Measurements from ENCODE around the gene PKN3. TPM values are rescaled to one million over a fixed set of nuclear protein-coding genes. Genes with fewer than 3 reads are reported as not detected.
"Not testable (repeated sequence)": the region's sequence is repeated elsewhere in the genome, so short reads cannot be mapped to it uniquely, and the experiment has no call there.

Gene PKN3
- 1 to 10 TPM; 8.2 to 9.1 TPM for total RNA-seq

GRCh38 chr9:128702445-128702948 is at the start of gene PKN3:
Gene PKN3, plus strand, starts transcription at chr9:128702503. Its CDS starts 413 bp downstream, at chr9:128702916.
- H3K36me3 Mint-ChIP-seq (ENCODE audit: low read depth), result peaks cover 1% of the 10 kb centered on the region
- peak within 1 kb of the TSS; percentile 91 for H3K4me3 Mint-ChIP-seq
- peak; percentile 87 for DNase-seq
- ChIA-PET POLR2A (no interaction called here), CTCF (interaction anchor here (0.5 to 2.4 kb wide), 20 partner anchors 9 to 700 kb away, joined by 3 to 14 read pairs (median 3); partner anchors contain the start of genes DYNC2I2, ENDOG, SET and ZDHHC12)
- H3K4me1 Mint-ChIP-seq, result peaks cover 16% of the 10 kb centered on the region
- no peaks in the 10 kb centered on the region for H3K27me3 Mint-ChIP-seq
- H3K27ac Mint-ChIP-seq, result peak within 1 kb of the TSS; percentile 86
- H3K9me3 Mint-ChIP-seq, result no peaks in the 10 kb centered on the region

GRCh38 chr9:128653908-128654307 is 48.4 kb upstream of the PKN3 start:
- POLR2A ChIA-PET, result no interaction called here
- CTCF ChIA-PET, result interaction anchor here (1.2 to 1.3 kb wide), 2 partner anchors 8 to 117 kb away, joined by 3 to 4 read pairs; no protein-coding TSS in a partner anchor
- Mint-ChIP-seq H3K36me3 (ENCODE audit: low read depth) (no peaks in the 10 kb centered on the region), H3K27ac (no peak overlapping the region), H3K4me3 (no peak overlapping the region), H3K4me1 (peaks cover 23% of the 10 kb centered on the region), H3K27me3 (no peaks in the 10 kb centered on the region), H3K9me3 (no peaks in the 10 kb centered on the region)
- DNase-seq, result no peak

GRCh38 chr9:128654481-128654880 is 47.8 kb upstream of the PKN3 start:
- Mint-ChIP-seq H3K27ac (no peak overlapping the region), H3K9me3 (no peaks in the 10 kb centered on the region), H3K27me3 (no peaks in the 10 kb centered on the region), H3K4me3 (peak overlapping the region; percentile 24), H3K36me3 (ENCODE audit: low read depth) (no peaks in the 10 kb centered on the region), H3K4me1 (peaks cover 23% of the 10 kb centered on the region)
- POLR2A ChIA-PET, result no interaction called here
- CTCF ChIA-PET, result interaction anchor here (1.0 to 1.3 kb wide), 3 partner anchors 9 to 117 kb away, joined by 3 to 4 read pairs (median 3); no protein-coding TSS in a partner anchor
- no peak for DNase-seq

GRCh38 chr9:128656416-128657343 is 45.6 kb upstream of the PKN3 start, which contains the start of gene DYNC2I2:
Gene DYNC2I2, minus strand, starts transcription at chr9:128656847. Its CDS starts 121 bp downstream, at chr9:128656726.
- H3K9me3 Mint-ChIP-seq, result no peaks in the 10 kb centered on the region
- CTCF ChIA-PET, result interaction anchor here (1.4 to 1.8 kb wide), 3 partner anchors 18 to 106 kb away, joined by 3 to 6 read pairs (median 5); partner anchors contain the start of gene PKN3

GRCh38 chr9:128657344-128657704 is 45.0 kb upstream of the PKN3 start:
- no peaks in the 10 kb centered on the region for H3K36me3 Mint-ChIP-seq (ENCODE audit: low read depth)
- H3K4me3 Mint-ChIP-seq, result peak overlapping the region; percentile 87
- peaks cover 21% of the 10 kb centered on the region for H3K4me1 Mint-ChIP-seq
- peak overlapping the region; percentile 100 for H3K27ac Mint-ChIP-seq
- no peaks in the 10 kb centered on the region for H3K9me3 Mint-ChIP-seq
- ChIA-PET POLR2A (no interaction called here), CTCF (interaction anchor here (1.4 to 1.8 kb wide), 3 partner anchors 17 to 107 kb away, joined by 3 to 6 read pairs (median 5); partner anchors contain the start of gene PKN3)
- DNase-seq, result no peak
- H3K27me3 Mint-ChIP-seq, result no peaks in the 10 kb centered on the region

More at GRCh38 chr9:128656416-128657343, 45.6 kb upstream of the PKN3 start, which contains the start of gene DYNC2I2:
- Mint-ChIP-seq H3K36me3 (ENCODE audit: low read depth) (no peaks in the 10 kb centered on the region), H3K27ac (peak within 1 kb of the TSS; percentile 100), H3K4me3 (peak within 1 kb of the TSS; percentile 87), H3K27me3 (no peaks in the 10 kb centered on the region), H3K4me1 (peaks cover 23% of the 10 kb centered on the region)
- peak; percentile 97 for DNase-seq
- POLR2A ChIA-PET, result no interaction called here

- Mint-ChIP-seq H3K36me3 (ENCODE audit: low read depth) (no peaks in the 10 kb centered on the region), H3K4me1 (peaks cover 21% of the 10 kb centered on the region), H3K9me3 (no peaks in the 10 kb centered on the region), H3K27ac (peak overlapping the region; percentile 100), H3K4me3 (no peak overlapping the region), H3K27me3 (no peaks in the 10 kb centered on the region)
- no peak for DNase-seq
- CTCF ChIA-PET, result interaction anchor here (0.9 to 1.8 kb wide), 4 partner anchors 17 to 107 kb away, joined by 3 to 6 read pairs (median 4); partner anchors contain the start of gene PKN3
- POLR2A ChIA-PET, result no interaction called here
Measured at GRCh38 chr9:128657796-128658195, 44.5 kb upstream of the PKN3 start.

GRCh38 chr9:128666481-128666941 is 35.8 kb upstream of the PKN3 start:
- CTCF ChIA-PET, result interaction anchor here (0.5 to 1.5 kb wide), 2 partner anchors 10 to 864 kb away, joined by 4 to 10 read pairs; no protein-coding TSS in a partner anchor
- H3K4me3 Mint-ChIP-seq; H3K27ac Mint-ChIP-seq; H3K4me1 Mint-ChIP-seq; H3K27me3 Mint-ChIP-seq; H3K9me3 Mint-ChIP-seq; POLR2A ChIA-PET; H3K36me3 Mint-ChIP-seq (ENCODE audit: low read depth); DNase-seq: not testable (repeated sequence)

GRCh38 chr9:128669786-128670185 is 32.5 kb upstream of the PKN3 start:
- H3K27ac Mint-ChIP-seq, result no peak overlapping the region
- ChIA-PET CTCF (interaction anchor here (0.6 to 2.0 kb wide), 2 partner anchors 21 to 22 kb away, joined by 5 to 6 read pairs; no protein-coding TSS in a partner anchor), POLR2A (no interaction called here)
- no peaks in the 10 kb centered on the region for H3K4me1 Mint-ChIP-seq
- H3K36me3 Mint-ChIP-seq (ENCODE audit: low read depth), result no peaks in the 10 kb centered on the region
- H3K27me3 Mint-ChIP-seq, result no peaks in the 10 kb centered on the region
- no peak for DNase-seq
- H3K4me3 Mint-ChIP-seq, result no peak overlapping the region
- no peaks in the 10 kb centered on the region for H3K9me3 Mint-ChIP-seq

- no peaks in the 10 kb centered on the region for H3K27me3 Mint-ChIP-seq
- H3K36me3 Mint-ChIP-seq (ENCODE audit: low read depth), result no peaks in the 10 kb centered on the region
- no peaks in the 10 kb centered on the region for H3K4me1 Mint-ChIP-seq
- CTCF ChIA-PET, result interaction anchor here (0.7 to 3.3 kb wide), 9 partner anchors 8 to 154 kb away, joined by 3 to 15 read pairs (median 6); partner anchors contain the start of gene ENDOG
- H3K4me3 Mint-ChIP-seq, result no peak overlapping the region
- POLR2A ChIA-PET, result interaction anchor here (0.5 kb wide), 1 partner anchor 11 kb away, joined by 5 read pairs; no protein-coding TSS in a partner anchor
- no peak for DNase-seq
- no peaks in the 10 kb centered on the region for H3K9me3 Mint-ChIP-seq
- no peak overlapping the region for H3K27ac Mint-ChIP-seq
Measured at GRCh38 chr9:128675382-128675781, 26.9 kb upstream of the PKN3 start.

GRCh38 chr9:128677794-128678193 is 24.5 kb upstream of the PKN3 start:
- peaks cover 4% of the 10 kb centered on the region for H3K4me1 Mint-ChIP-seq
- POLR2A ChIA-PET, result interaction anchor here (0.6 kb wide), 1 partner anchor 23 kb away, joined by 3 read pairs; no protein-coding TSS in a partner anchor

GRCh38 chr9:128683340-128684064 is 18.8 kb upstream of the PKN3 start:
- H3K27ac Mint-ChIP-seq, result peak overlapping the region; percentile 99
- H3K4me1 Mint-ChIP-seq, result peaks cover 53% of the 10 kb centered on the region
- ChIA-PET CTCF (interaction anchor here (0.9 to 2.7 kb wide), 6 partner anchors 8 to 125 kb away, joined by 3 to 15 read pairs (median 4); partner anchors contain the start of gene PKN3), POLR2A (interaction anchor here (0.6 kb wide), 1 partner anchor 33 kb away, joined by 4 read pairs; no protein-coding TSS in a partner anchor)
- no peaks in the 10 kb centered on the region for H3K27me3 Mint-ChIP-seq
- DNase-seq, result peak; percentile 34
- peaks cover 12% of the 10 kb centered on the region for H3K36me3 Mint-ChIP-seq (ENCODE audit: low read depth)
- peak overlapping the region; percentile 99 for H3K4me3 Mint-ChIP-seq
- H3K9me3 Mint-ChIP-seq, result no peaks in the 10 kb centered on the region

More at GRCh38 chr9:128677794-128678193, 24.5 kb upstream of the PKN3 start:
- Mint-ChIP-seq H3K36me3 (ENCODE audit: low read depth) (no peaks in the 10 kb centered on the region), H3K27ac (no peak overlapping the region), H3K4me3 (no peak overlapping the region), H3K9me3 (no peaks in the 10 kb centered on the region), H3K27me3 (no peaks in the 10 kb centered on the region)
- CTCF ChIA-PET, result interaction anchor here (0.6 to 3.3 kb wide), 6 partner anchors 10 to 223 kb away, joined by 3 to 10 read pairs (median 4); no protein-coding TSS in a partner anchor
- no peak for DNase-seq

GRCh38 chr9:128684065-128684324 is 18.3 kb upstream of the PKN3 start:
- DNase-seq, result no peak
- Mint-ChIP-seq H3K9me3 (no peaks in the 10 kb centered on the region), H3K4me1 (peaks cover 53% of the 10 kb centered on the region), H3K27ac (peak overlapping the region; percentile 99), H3K27me3 (no peaks in the 10 kb centered on the region), H3K36me3 (ENCODE audit: low read depth) (peaks cover 12% of the 10 kb centered on the region), H3K4me3 (peak overlapping the region; percentile 99)
- ChIA-PET CTCF (interaction anchor here (0.7 to 2.7 kb wide), 8 partner anchors 9 to 125 kb away, joined by 3 to 15 read pairs (median 3); partner anchors contain the start of gene PKN3), POLR2A (interaction anchor here (0.6 to 0.7 kb wide), 2 partner anchors 33 to 615 kb away, joined by 3 to 4 read pairs; no protein-coding TSS in a partner anchor)

All from activated CD4-positive, alpha-beta T cell treated with anti-CD3 and anti-CD28 coated beads, Interleukin-2, amount 10 ng/mL, durations not matched to agents 7 days and 5 days (primary cell).